Naive thymus-derived CD8-positive, alpha-beta T cell (primary cell): ENCODE data around the gene COA5. TPM values are rescaled to one million over a fixed set of nuclear protein-coding genes. Genes with fewer than 3 reads are reported as not detected.

Experiments
- ATAC-seq, 2 donors: fragments of 150-1000 bp; cut with Tn5 transposase in 1 of 2; sonication (Bioruptor Pico), chemical (Tn5 transposase) in 1 of 2; 1 replicate in 1 of 2; 2 replicates in 1 of 2; pipeline ENCODE4 v1.10.0; 2021; ENCODE audit warnings: mild to moderate bottlenecking in 2 of 2, moderate library complexity in 2 of 2
- POLR2A ChIA-PET: fragments of 350-600 bp; sonication (Branson Sonifier 250); formaldehyde crosslinking; loops from one replicate; lab custom pipeline; 2021; ENCODE audit warnings: antibody characterized with exemption; lab: Charles Lee
- DNase-seq, 10 donors: peaks; one replicate each; pipeline versions ENCODE4 v3.0.0 to v3.0.0-alpha.2; 2020 to 2022
- H3K27ac Mint-ChIP-seq, 10 donors: one replicate each; pipeline ENCODE4 v1.8.0; 2020 to 2022; ENCODE audit warnings: mild to moderate bottlenecking in 10 of 10, mixed read lengths in 10 of 10, moderate library complexity in 4 of 10, inconsistent platforms in 1 of 10
- H3K27me3 Mint-ChIP-seq, 5 donors: one replicate each; pipeline ENCODE4 v1.8.0; 2021 to 2022; ENCODE audit warnings: mixed read lengths in 5 of 5
- H3K36me3 Mint-ChIP-seq, 3 donors: one replicate each; pipeline ENCODE4 v1.8.0; 2020 to 2022; ENCODE audit warnings: mixed read lengths in 3 of 3, mild to moderate bottlenecking in 2 of 3, inconsistent platforms in 1 of 3
- H3K4me1 Mint-ChIP-seq, 4 donors: one replicate each; pipeline ENCODE4 v1.8.0; 2021 to 2022; ENCODE audit warnings: mixed read lengths in 4 of 4
- H3K4me3 Mint-ChIP-seq, 10 donors: one replicate each; pipeline ENCODE4 v1.8.0; 2020 to 2022; ENCODE audit warnings: mild to moderate bottlenecking in 10 of 10, mixed read lengths in 10 of 10, moderate library complexity in 6 of 10, inconsistent platforms in 1 of 10
- H3K9me3 Mint-ChIP-seq, 9 donors: one replicate each; pipeline ENCODE4 v1.8.0; 2020 to 2022; ENCODE audit warnings: mixed read lengths in 9 of 9, mild to moderate bottlenecking in 3 of 9, inconsistent platforms in 1 of 9, moderate library complexity in 1 of 9
- polyA plus RNA-seq, 3 donors: library from polyadenylated mRNA; unstranded; fragments of 300-500 nt; fragmentation: Illumina TruSeq; gene quantifications; one replicate each; pipeline ENCODE4 v1.2.3, GENCODE V29; 2021
- total RNA-seq, 8 experiments: library from RNA in 2 of 8; stranded (reverse) in 2 of 8; gene quantifications; one replicate each; pipeline ENCODE4 v1.2.3 and lab custom pipeline; 2021 to 2026

Gene COA5
- total and polyA plus RNA-seq, 5 experiments from 2014 or later = 29.8 to 48.6 (median 43.8) TPM

DNA sequence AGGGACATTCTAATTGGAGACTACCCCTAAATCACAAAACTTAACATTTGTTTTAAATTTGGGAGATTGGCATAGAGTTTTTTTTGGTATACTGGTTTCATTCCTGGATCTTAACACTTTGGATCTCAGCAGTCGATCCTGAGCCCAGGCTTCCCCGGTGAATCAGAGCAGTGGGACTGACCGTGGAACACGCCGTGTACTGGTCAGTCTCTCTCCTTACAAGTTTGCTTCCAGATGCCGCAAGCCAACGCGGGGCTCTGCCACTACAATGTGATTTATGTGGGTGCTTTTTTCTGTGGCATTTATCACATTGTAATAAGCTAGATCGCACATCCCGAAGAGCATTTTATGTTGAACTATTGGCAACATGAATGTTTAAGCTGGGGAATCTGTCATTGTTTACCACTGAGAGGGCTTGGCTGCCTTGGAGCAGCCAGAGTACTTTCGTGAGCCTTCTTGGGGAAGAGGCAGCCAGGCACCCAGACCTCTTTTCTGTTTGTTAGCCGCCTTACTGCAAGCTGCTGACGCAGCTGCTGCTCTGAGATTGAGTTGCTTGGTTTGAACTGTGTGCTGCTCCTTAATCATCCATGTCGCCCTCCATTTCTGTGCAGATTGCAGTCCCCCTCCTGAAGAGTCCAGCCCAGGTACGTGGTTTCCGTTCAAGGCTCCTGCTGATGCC, 49.3 kb downstream of the COA5 start:
- Mint-ChIP-seq H3K4me1 (peaks cover 28 to 53% (median 47%) of the 10 kb centered on the region in 4 donors), H3K4me3 (peak overlapping the region in 1 of 10 donors; percentile 34)
- POLR2A ChIA-PET = no interaction called here

DNA sequence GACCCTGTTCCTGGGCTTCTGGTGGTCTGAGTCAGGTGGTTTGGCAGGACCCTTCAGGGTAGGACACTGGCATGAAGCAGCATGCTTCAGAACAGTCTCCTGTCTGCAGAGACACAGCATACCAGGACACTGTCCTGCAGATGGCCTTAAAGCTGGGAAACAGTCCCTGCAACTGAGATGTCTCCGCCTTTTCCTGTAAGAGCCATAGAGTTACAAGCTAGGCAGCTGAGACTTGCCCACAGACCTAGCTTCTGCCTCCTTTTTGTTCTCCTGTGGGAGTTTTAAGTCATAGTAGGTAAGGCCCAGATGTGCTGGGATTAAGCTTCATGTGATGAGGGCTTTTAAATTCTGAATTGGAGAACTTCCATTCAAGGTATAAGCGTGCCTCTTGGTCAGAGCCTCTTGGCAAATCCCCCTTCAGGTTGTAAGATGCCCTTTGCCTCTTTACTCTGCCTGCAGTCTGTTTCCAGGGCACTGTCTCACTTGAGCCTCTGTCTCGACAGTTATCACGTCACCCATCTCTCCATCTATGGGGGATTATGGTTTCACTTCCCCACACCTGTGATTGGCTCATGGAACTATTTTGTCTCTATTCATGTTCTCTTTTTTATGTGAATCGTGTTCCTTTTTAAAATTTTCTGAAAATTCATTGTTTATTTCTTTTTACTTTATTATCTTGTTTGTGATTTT, 51.8 kb downstream of the COA5 start:
- Mint-ChIP-seq H3K4me3 (no peak overlapping the region), H3K27me3 (no peaks in the 10 kb centered on the region), H3K36me3 (peaks cover 0 to 98% (median 15%) of the 10 kb centered on the region in 3 donors), H3K9me3 (no peaks in the 10 kb centered on the region), H3K27ac (peak overlapping the region; percentile 33 to 89 (median 80)), H3K4me1 (peaks cover 32 to 66% (median 54%) of the 10 kb centered on the region in 4 donors)
- DNase-seq = no peak
- ATAC-seq = peak; percentile 67 to 73
- POLR2A ChIA-PET = no interaction called here

More for the DNA sequence above, 49.3 kb downstream of the COA5 start:
- peak overlapping the region in 9 of 10 donors; percentile 40 to 94 (median 83) for H3K27ac Mint-ChIP-seq
- peaks cover 0 to 96% (median 13%) of the 10 kb centered on the region in 3 donors for H3K36me3 Mint-ChIP-seq
- no peaks in the 10 kb centered on the region for H3K27me3 Mint-ChIP-seq
- H3K9me3 Mint-ChIP-seq = no peaks in the 10 kb centered on the region
- DNase-seq (no peak), ATAC-seq (no peak)

GRCh38 chr2:98555696-98556095, 52.6 kb downstream of the COA5 start:
- ATAC-seq = no peak
- Mint-ChIP-seq H3K9me3 (no peaks in the 10 kb centered on the region), H3K36me3 (peaks cover 0 to 99% (median 15%) of the 10 kb centered on the region in 3 donors), H3K4me1 (peaks cover 37 to 71% (median 62%) of the 10 kb centered on the region in 4 donors), H3K27me3 (no peaks in the 10 kb centered on the region), H3K4me3 (peak overlapping the region in 1 of 10 donors; percentile 22), H3K27ac (peak overlapping the region in 8 of 10 donors; percentile 14 to 84 (median 65))
- no peak for DNase-seq
- POLR2A ChIA-PET = no interaction called here

- no peaks in the 10 kb centered on the region for H3K9me3 Mint-ChIP-seq
- no peaks in the 10 kb centered on the region for H3K27me3 Mint-ChIP-seq
- peaks cover 0 to 95% (median 12%) of the 10 kb centered on the region in 3 donors for H3K36me3 Mint-ChIP-seq
- DNase-seq = no peak
- no peak overlapping the region for H3K4me3 Mint-ChIP-seq
- H3K27ac Mint-ChIP-seq = peak overlapping the region in 9 of 10 donors; percentile 29 to 83 (median 71)
- H3K4me1 Mint-ChIP-seq = peaks cover 39 to 72% (median 63%) of the 10 kb centered on the region in 4 donors
- ATAC-seq = no peak
- POLR2A ChIA-PET = interaction anchor here (1.2 kb wide), 1 partner anchor 8 kb away, joined by 3 read pairs; no protein-coding TSS in a partner anchor
Observed at GRCh38 chr2:98554116-98554861, 54.0 kb downstream of the COA5 start.

DNA sequence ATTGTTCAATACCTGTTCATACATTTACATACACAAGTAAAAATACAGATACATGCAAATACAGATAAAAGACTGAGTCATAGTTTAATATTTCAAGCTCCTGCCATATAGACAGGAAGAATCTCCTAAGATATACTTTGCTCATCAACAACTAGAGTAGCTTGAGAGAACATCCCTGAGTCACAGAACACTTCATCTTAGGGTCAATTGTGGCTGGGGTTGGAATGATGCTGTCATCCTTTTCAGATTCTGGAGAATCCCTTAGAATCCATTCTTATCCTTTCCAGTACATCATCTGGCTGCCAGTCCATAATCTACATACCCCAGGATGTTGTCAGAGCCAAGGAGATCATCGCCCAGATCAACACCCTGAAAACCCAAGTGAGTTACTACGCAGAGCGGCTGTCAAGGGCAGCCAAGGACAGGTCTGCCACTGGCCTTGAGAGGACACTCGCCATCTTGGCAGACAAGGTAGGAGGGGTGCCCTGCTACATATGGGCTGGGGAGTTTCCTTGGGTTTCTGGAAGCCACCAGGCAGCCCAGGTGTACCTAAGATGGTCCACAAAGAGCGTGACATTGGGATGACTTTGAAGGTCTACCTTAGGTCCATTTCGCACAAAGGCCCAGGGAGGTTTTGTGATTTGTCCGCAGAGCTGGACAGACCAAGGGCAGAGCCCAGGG, 55.7 kb downstream of the COA5 start:
- no peaks in the 10 kb centered on the region for H3K9me3 Mint-ChIP-seq
- no peak for DNase-seq
- peaks cover 38 to 69% (median 62%) of the 10 kb centered on the region in 4 donors for H3K4me1 Mint-ChIP-seq
- no peak overlapping the region for H3K4me3 Mint-ChIP-seq
- ATAC-seq = no peak
- H3K27me3 Mint-ChIP-seq = no peaks in the 10 kb centered on the region
- H3K36me3 Mint-ChIP-seq = peaks cover 0 to 93% (median 8%) of the 10 kb centered on the region in 3 donors
- peak overlapping the region in 9 of 10 donors; percentile 34 to 94 (median 73) for H3K27ac Mint-ChIP-seq
- POLR2A ChIA-PET = no interaction called here

GRCh38 chr2:98551316-98551715, 57.0 kb downstream of the COA5 start:
- peaks cover 0 to 93% (median 12%) of the 10 kb centered on the region in 3 donors for H3K36me3 Mint-ChIP-seq
- ATAC-seq (peak; percentile 34 to 78), DNase-seq (peak in 6 of 10 donors; percentile 8 to 36 (median 24))
- H3K27me3 Mint-ChIP-seq = no peaks in the 10 kb centered on the region
- POLR2A ChIA-PET = interaction anchor here (1.4 kb wide), 1 partner anchor 9 kb away, joined by 5 read pairs; no protein-coding TSS in a partner anchor
- peaks cover 46 to 75% (median 63%) of the 10 kb centered on the region in 4 donors for H3K4me1 Mint-ChIP-seq
- peak overlapping the region; percentile 51 to 94 (median 83) for H3K27ac Mint-ChIP-seq
- peak overlapping the region in 6 of 10 donors; percentile 2 to 51 (median 28) for H3K4me3 Mint-ChIP-seq
- no peaks in the 10 kb centered on the region for H3K9me3 Mint-ChIP-seq

DNA sequence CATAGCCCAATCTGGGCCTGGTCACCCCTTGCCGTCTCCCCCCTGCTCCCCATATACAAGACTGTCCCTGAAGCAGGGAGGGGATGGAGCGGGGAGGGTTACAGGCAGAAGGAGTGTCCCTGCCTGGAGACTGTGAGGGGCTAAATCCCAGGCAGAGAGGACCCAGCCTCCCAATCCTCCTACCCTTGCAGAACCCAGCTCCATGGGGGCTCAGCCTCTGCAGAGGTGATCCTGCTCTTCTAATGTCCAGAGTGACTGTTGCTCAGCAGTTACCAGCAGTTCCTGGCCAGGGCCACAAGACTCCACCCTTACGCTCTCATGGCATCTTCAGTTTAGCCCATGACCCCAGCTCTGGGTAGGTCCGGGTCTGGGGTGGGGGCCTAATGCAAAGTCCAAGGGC, 58.1 kb downstream of the COA5 start:
- H3K36me3 Mint-ChIP-seq = peaks cover 0 to 93% (median 20%) of the 10 kb centered on the region in 3 donors
- DNase-seq (no peak), ATAC-seq (no peak)
- H3K4me3 Mint-ChIP-seq = peak overlapping the region in 5 of 10 donors; percentile 6 to 66 (median 15)
- POLR2A ChIA-PET = interaction anchor here (1.4 kb wide), 1 partner anchor 10 kb away, joined by 5 read pairs; no protein-coding TSS in a partner anchor
- H3K27me3 Mint-ChIP-seq = no peaks in the 10 kb centered on the region
- no peaks in the 10 kb centered on the region for H3K9me3 Mint-ChIP-seq
- peaks cover 37 to 73% (median 56%) of the 10 kb centered on the region in 4 donors for H3K4me1 Mint-ChIP-seq
- H3K27ac Mint-ChIP-seq = peak overlapping the region; percentile 2 to 89 (median 64)

Other genes with a start within 250 kb of the COA5 start
- 100 to 1,000 TPM; 130 to 141 TPM for gene INPP4A, start 163.7 kb downstream of the COA5 start, total RNA-seq
- gene INPP4A, start 163.7 kb downstream of the COA5 start, polyA plus RNA-seq = 10 to 100 TPM; 37.7 to 64.3 (median 46.3) TPM
- 10 to 100 TPM; 41.3 to 45.1 TPM for gene UNC50, start 77 bp upstream of the COA5 start, total RNA-seq
- gene UNC50, start 77 bp upstream of the COA5 start, polyA plus RNA-seq = 10 to 100 TPM; 32.1 to 41.7 (median 36.3) TPM
- 100 to 1,000 TPM; 291 to 295 TPM for gene MGAT4A, start 122.6 kb upstream of the COA5 start, total RNA-seq
- gene MGAT4A, start 122.6 kb upstream of the COA5 start, polyA plus RNA-seq = 100 to 1,000 TPM; 285 to 350 (median 310) TPM